ENCODE measurements around the gene DDX39A. TPM values are rescaled to one million over a fixed set of nuclear protein-coding genes. Genes with fewer than 3 reads are reported as not detected.
A peak's percentile ranks its signal among the peaks of the same experiment; 100 is the strongest.

The DDX39A gene
- total RNA-seq, 1 donor from 2014 or later, result 38.6 TPM

- H3K27ac ChIP-seq, result no peak overlapping the region
- DNase-seq (ENCODE audit: low spot score), result no peak
- Mint-ChIP-seq H3K9me3 (no peaks in the 10 kb centered on the region), H3K27ac (no peak overlapping the region), H3K4me1 (peaks cover 21% of the 10 kb centered on the region), H3K4me3 (peak overlapping the region; percentile 18), H3K36me3 (no peaks in the 10 kb centered on the region), H3K27me3 (ENCODE audit: insufficient read depth, low read depth) (peaks cover 6% of the 10 kb centered on the region)
- no peaks in the 10 kb centered on the region for H3K27me3 ChIP-seq
- no peaks in the 10 kb centered on the region for H3K9me3 ChIP-seq (ENCODE audit: low read depth)
- H3K36me3 ChIP-seq, result no peaks in the 10 kb centered on the region
- peaks cover 12% of the 10 kb centered on the region for H3F3A ChIP-seq (ENCODE audit: low read depth)
- H3K79me2 ChIP-seq (ENCODE audit: low read depth), result no peaks in the 10 kb centered on the region
- H3K4me2 ChIP-seq, result no peak overlapping the region
- H4K20me1 ChIP-seq (ENCODE audit: low read depth), result no peaks in the 10 kb centered on the region
- H3K9ac ChIP-seq, result no peak overlapping the region
- no peak overlapping the region for H2AFZ ChIP-seq (replicated peaks)
- TF ChIP-seq EZH2 (IDR thresholded peaks at IDR 0.05) (no peak), CTCF (IDR thresholded peaks at IDR 0.05) (no peak), EZH2phosphoT487 (IDR thresholded peaks at IDR 0.05) (no peak)
- peaks cover 11% of the 10 kb centered on the region for H3K4me1 ChIP-seq
- no peak overlapping the region for H3K4me3 ChIP-seq
These were observed 33.6 kb downstream of the DDX39A start for GRCh38 chr19:14385492-14385891.

- Histone ChIP-seq H3K4me1 (peaks cover 16% of the 10 kb centered on the region), H3K9me3 (ENCODE audit: low read depth) (no peaks in the 10 kb centered on the region), H3F3A (ENCODE audit: low read depth) (peaks cover 25% of the 10 kb centered on the region), H4K20me1 (ENCODE audit: low read depth) (no peaks in the 10 kb centered on the region), H3K9ac (no peak overlapping the region), H3K27me3 (no peaks in the 10 kb centered on the region), H3K4me2 (no peak overlapping the region), H3K27ac (no peak overlapping the region), H3K36me3 (no peaks in the 10 kb centered on the region), H2AFZ (replicated peaks) (no peak overlapping the region), H3K79me2 (ENCODE audit: low read depth) (no peaks in the 10 kb centered on the region), H3K4me3 (no peak overlapping the region)
- H3K27me3 Mint-ChIP-seq (ENCODE audit: insufficient read depth, low read depth), result peaks cover 11% of the 10 kb centered on the region
- no peak overlapping the region for H3K27ac Mint-ChIP-seq
- peak overlapping the region; percentile 30 for H3K4me3 Mint-ChIP-seq
- no peak for TF ChIP-seq CTCF (IDR thresholded peaks at IDR 0.05)
- no peak for TF ChIP-seq EZH2phosphoT487 (IDR thresholded peaks at IDR 0.05)
- TF ChIP-seq EZH2 (IDR thresholded peaks at IDR 0.05), result no peak
- H3K4me1 Mint-ChIP-seq, result peaks cover 28% of the 10 kb centered on the region
- no peak for DNase-seq (ENCODE audit: low spot score)
- no peaks in the 10 kb centered on the region for H3K36me3 Mint-ChIP-seq
- H3K9me3 Mint-ChIP-seq, result no peaks in the 10 kb centered on the region
These were observed 35.2 kb downstream of the DDX39A start for GRCh38 chr19:14383661-14384555.

- Histone ChIP-seq H3F3A (ENCODE audit: low read depth) (peaks cover 38% of the 10 kb centered on the region), H3K27ac (no peak overlapping the region), H3K79me2 (ENCODE audit: low read depth) (no peaks in the 10 kb centered on the region), H2AFZ (replicated peaks) (peak overlapping the region; percentile 60), H4K20me1 (ENCODE audit: low read depth) (no peaks in the 10 kb centered on the region), H3K4me1 (peaks cover 22% of the 10 kb centered on the region), H3K9ac (no peak overlapping the region), H3K4me2 (peak overlapping the region; percentile 21), H3K9me3 (ENCODE audit: low read depth) (no peaks in the 10 kb centered on the region), H3K27me3 (no peaks in the 10 kb centered on the region), H3K4me3 (no peak overlapping the region), H3K36me3 (no peaks in the 10 kb centered on the region)
- Mint-ChIP-seq H3K27me3 (ENCODE audit: insufficient read depth, low read depth) (peaks cover 11% of the 10 kb centered on the region), H3K9me3 (no peaks in the 10 kb centered on the region), H3K4me3 (no peak overlapping the region), H3K36me3 (no peaks in the 10 kb centered on the region), H3K27ac (no peak overlapping the region), H3K4me1 (peaks cover 33% of the 10 kb centered on the region)
- DNase-seq (ENCODE audit: low spot score), result no peak
- TF ChIP-seq CTCF (IDR thresholded peaks at IDR 0.05) (no peak), EZH2phosphoT487 (IDR thresholded peaks at IDR 0.05) (no peak), EZH2 (IDR thresholded peaks at IDR 0.05) (no peak)
These were observed 37.3 kb downstream of the DDX39A start for GRCh38 chr19:14381689-14382474.

Measured in neural progenitor cell (in vitro differentiated cells).